AG04450 (cell line): ENCODE data around the gene GHRH. TPM values are rescaled to one million over a fixed set of nuclear protein-coding genes. Genes with fewer than 3 reads are reported as not detected.

Experiments
- CTCF ChIA-PET: fragments of 300-600, 350-600 bp; formaldehyde crosslinking; extraction: SDS; loops from one replicate; lab custom pipeline; 2022; ENCODE audit warnings: antibody characterized with exemption, inconsistent platforms; lab: Charles Lee
- POLR2A ChIA-PET: fragments of 350-600 bp; formaldehyde crosslinking; extraction: SDS; loops from one replicate; lab custom pipeline; 2021; ENCODE audit warnings: antibody characterized with exemption, inconsistent platforms; lab: Yijun Ruan, JAX
- DNase-seq: peaks from one replicate; pipeline ENCODE4 v3.0.0-alpha.2; 2011; ENCODE audit warnings: low read depth, low spot score
- H3K27ac ChIP-seq: one replicate; pipeline ENCODE4 v1.5.1; 2012; ENCODE audit warnings: low read depth, low read length, control low read depth
- H3K27me3 ChIP-seq: one replicate; pipeline ENCODE4 v1.6.0; 2012; ENCODE audit warnings: low read length; ENCODE audit not compliant: control insufficient read depth, insufficient read depth
- H3K4me3 ChIP-seq: 2 replicates; pipeline ENCODE4 v1.5.1; 2011; ENCODE audit warnings: mild to moderate bottlenecking, low read depth, low read length, control low read depth
- H3K9me3 ChIP-seq: 2 replicates; pipeline ENCODE4 v1.5.1; 2012; ENCODE audit warnings: low read length; ENCODE audit not compliant: control insufficient read depth, insufficient read depth
- CTCF ChIP-seq: IDR thresholded peaks from 2 replicates; pipeline ENCODE4 v1.5.1; 2011; ENCODE audit warnings: low read depth, low read length, control low read depth, inconsistent platforms
- polyA plus RNA-seq: library from polyadenylated mRNA; depleted of rRNA; stranded (reverse); fragments of >200 nt; gene quantifications from 2 replicates; pipeline ENCODE4 v1.2.3, GENCODE V29; 2011

Gene GHRH
- polyA plus RNA-seq, 1 experiment = not detected

DNA sequence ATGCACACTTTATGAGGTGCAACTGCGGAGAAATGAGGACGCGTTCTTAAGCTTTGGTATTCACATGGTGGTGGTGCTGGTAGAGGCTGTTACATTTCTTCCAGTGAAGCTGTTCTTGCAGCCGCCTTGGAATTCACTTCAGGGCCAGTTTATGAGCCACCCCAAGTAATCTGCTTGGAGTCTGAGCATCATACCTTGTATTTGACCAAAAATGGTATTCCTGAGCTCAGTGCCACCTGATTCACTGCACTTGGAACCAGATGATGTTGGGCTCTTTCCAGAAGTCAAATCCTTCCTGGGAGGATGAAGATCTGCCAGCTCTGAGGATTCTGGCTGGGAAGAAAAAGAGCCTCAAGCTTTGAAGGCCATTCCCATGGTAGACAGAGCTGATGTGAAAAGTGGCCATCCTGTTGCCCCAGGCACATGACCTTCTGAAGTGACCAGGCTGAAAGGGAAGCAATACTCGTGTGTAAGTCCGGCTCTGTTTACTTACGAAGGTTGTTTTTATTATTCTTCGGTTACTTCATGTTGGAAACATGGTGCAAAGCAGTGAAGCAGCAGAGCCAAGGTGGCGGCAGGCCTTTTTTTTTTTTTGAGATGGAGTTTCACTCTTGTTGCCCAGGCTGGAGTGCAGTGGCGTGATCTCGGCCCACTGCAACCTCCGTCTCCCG is 35.6 kb upstream of the GHRH start:
- CTCF ChIA-PET = interaction anchor here (0.6 to 1.1 kb wide), 2 partner anchors 14 to 20 kb away, joined by 3 read pairs; no protein-coding TSS in a partner anchor
- POLR2A ChIA-PET = interaction anchor here (1.5 kb wide), 1 partner anchor 27 kb away, joined by 4 read pairs; no protein-coding TSS in a partner anchor

GRCh38 chr20:37296371-37296770 is 34.8 kb upstream of the GHRH start:
- ChIA-PET CTCF (interaction anchor here (1.1 kb wide), 1 partner anchor 19 kb away, joined by 3 read pairs; no protein-coding TSS in a partner anchor), POLR2A (interaction anchor here (1.5 kb wide), 1 partner anchor 27 kb away, joined by 4 read pairs; no protein-coding TSS in a partner anchor)
- DNase-seq = no peak

More for the DNA sequence above, 35.6 kb upstream of the GHRH start:
- Histone ChIP-seq H3K27ac (peak overlapping the region; percentile 32), H3K9me3 (0 out of 2 replicates have a peak, but pooled peaks cover 2% of the 10 kb centered on the region), H3K4me3 (no peak overlapping the region), H3K27me3 (no peaks in the 10 kb centered on the region)
- peak; percentile 34 for DNase-seq
- TF ChIP-seq CTCF = no peak

GRCh38 chr20:37295595-37295994 is 34.0 kb upstream of the GHRH start:
- Histone ChIP-seq H3K27me3 (no peaks in the 10 kb centered on the region), H3K9me3 (0 out of 2 replicates have a peak, but pooled peaks cover 2% of the 10 kb centered on the region), H3K27ac (peak overlapping the region; percentile 82), H3K4me3 (no peak overlapping the region)
- CTCF ChIA-PET = no interaction called here
- no peak for DNase-seq
- POLR2A ChIA-PET = interaction anchor here (1.3 kb wide), 1 partner anchor 28 kb away, joined by 4 read pairs; no protein-coding TSS in a partner anchor
- no peak for TF ChIP-seq CTCF

More at GRCh38 chr20:37296371-37296770, 34.8 kb upstream of the GHRH start:
- H3K4me3 ChIP-seq = no peak overlapping the region
- no peak for TF ChIP-seq CTCF
- 0 out of 2 replicates have a peak, but pooled peaks cover 2% of the 10 kb centered on the region for H3K9me3 ChIP-seq
- no peaks in the 10 kb centered on the region for H3K27me3 ChIP-seq
- H3K27ac ChIP-seq = no peak overlapping the region

- no peaks in the 10 kb centered on the region for H3K27me3 ChIP-seq
- TF ChIP-seq CTCF = no peak
- no peak overlapping the region for H3K4me3 ChIP-seq
- peak overlapping the region; percentile 83 for H3K27ac ChIP-seq
- DNase-seq = peak; percentile 87
- ChIA-PET POLR2A (interaction anchor here (0.7 to 1.5 kb wide), 4 partner anchors 17 to 222 kb away, joined by 4 to 6 read pairs (median 4); no protein-coding TSS in a partner anchor), CTCF (interaction anchor here (0.6 kb wide), 1 partner anchor 103 kb away, joined by 3 read pairs; no protein-coding TSS in a partner anchor)
- H3K9me3 ChIP-seq = 0 out of 2 replicates have a peak, but pooled peaks cover 2% of the 10 kb centered on the region
These were observed 33.4 kb upstream of the GHRH start for GRCh38 chr20:37295001-37295400.
